Brain pericyte (primary cell): ENCODE data around the gene VNN1.
A peak's percentile ranks its signal among the peaks of the same experiment; 100 is the strongest.
"Not testable (repeated sequence)": the region's sequence is repeated elsewhere in the genome, so short reads cannot be mapped to it uniquely, and the experiment has no call there.

Experiments
- DNase-seq: peaks from one replicate; pipeline ENCODE4 v3.0.0-alpha.2; 2012; ENCODE audit warnings: low read depth, low spot score

The VNN1 gene

GRCh38 chr6:132671295-132671694 lies 42.6 kb downstream of the VNN1 start:
- no peak for DNase-seq

- no peak for DNase-seq
Observed at GRCh38 chr6:132669690-132670291, 44.1 kb downstream of the VNN1 start.

GRCh38 chr6:132666118-132666517 lies 47.7 kb downstream of the VNN1 start:
- no peak for DNase-seq

GRCh38 chr6:132664309-132665034 lies 49.4 kb downstream of the VNN1 start:
- DNase-seq, result no peak

- DNase-seq, result no peak
Observed at GRCh38 chr6:132663661-132664060, 50.2 kb downstream of the VNN1 start.

GRCh38 chr6:132661906-132662305 lies 51.9 kb downstream of the VNN1 start:
- no peak for DNase-seq

- no peak for DNase-seq
Observed at GRCh38 chr6:132659082-132659481, 54.8 kb downstream of the VNN1 start, which contains the start of gene TAAR1. TAAR1 (minus strand) TSS chr6:132659182; CDS start chr6:132646003, 13,179 bp downstream.

- no peak for DNase-seq
Observed at GRCh38 chr6:132651062-132651461, 62.8 kb downstream of the VNN1 start.

GRCh38 chr6:132650429-132650828 lies 63.4 kb downstream of the VNN1 start:
- no peak for DNase-seq

GRCh38 chr6:132648828-132649227 lies 65.0 kb downstream of the VNN1 start:
- DNase-seq, result no peak

- DNase-seq, result peak; percentile 20
Observed at GRCh38 chr6:132648356-132648755, 65.5 kb downstream of the VNN1 start.

GRCh38 chr6:132643547-132643946 lies 70.3 kb downstream of the VNN1 start:
- DNase-seq, result no peak

- not testable (repeated sequence) for DNase-seq
Observed at GRCh38 chr6:132637135-132637534, 76.7 kb downstream of the VNN1 start.

- DNase-seq, result not testable (repeated sequence)
Observed at GRCh38 chr6:132635906-132636305, 77.9 kb downstream of the VNN1 start.

GRCh38 chr6:132635288-132635687 lies 78.6 kb downstream of the VNN1 start:
- DNase-seq, result not testable (repeated sequence)

GRCh38 chr6:132634796-132635195 lies 79.1 kb downstream of the VNN1 start:
- DNase-seq, result no peak

GRCh38 chr6:132633362-132633761 lies 80.5 kb downstream of the VNN1 start:
- no peak for DNase-seq
